GM23338 (cell line): ENCODE data around the gene DNASE1L2. TPM values are rescaled to one million over a fixed set of nuclear protein-coding genes. Genes with fewer than 3 reads are reported as not detected.

Source experiments
- ATAC-seq: fragments of 200-7000 bp; cut with Tn5 transposase; 3 replicates; pipeline ENCODE4 v1.9.1; 2020
- DNase-seq: peaks from one replicate; pipeline ENCODE4 v3.0.0-alpha.2; 2015; ENCODE audit warnings: low spot score
- H2AFZ ChIP-seq: fragments of 200-600 bp; sonication (generic); 2 replicates; pipeline ENCODE4 v1.8.0; 2016; ENCODE audit warnings: antibody characterized with exemption, mild to moderate bottlenecking, moderate library complexity
- H3F3A ChIP-seq: fragments of 200-600 bp; sonication (generic); replicated peaks from 2 replicates; pipeline ENCODE4 v1.8.0; 2017; ENCODE audit warnings: antibody characterized with exemption, mixed run types, low read depth
- H3K27ac ChIP-seq: fragments of 200-600 bp; sonication (generic); 2 replicates; pipeline ENCODE4 v1.6.1; 2016; ENCODE audit warnings: low read depth
- H3K27me3 ChIP-seq: fragments of 200-600 bp; sonication (generic); 2 replicates; pipeline ENCODE4 v1.8.0; 2016; ENCODE audit warnings: mild to moderate bottlenecking, mixed run types, moderate library complexity; ENCODE audit not compliant: insufficient read depth
- H3K36me3 ChIP-seq: fragments of 200-600 bp; sonication (generic); 2 replicates; pipeline ENCODE4 v1.8.0; 2016; ENCODE audit warnings: mild to moderate bottlenecking; ENCODE audit not compliant: insufficient read depth
- H3K4me1 ChIP-seq: fragments of 200-600 bp; sonication (generic); 2 replicates; pipeline ENCODE4 v1.8.0; 2016; ENCODE audit warnings: mild to moderate bottlenecking, moderate library complexity; ENCODE audit not compliant: insufficient read depth
- H3K4me2 ChIP-seq: fragments of 200-600 bp; sonication (generic); 2 replicates; pipeline ENCODE4 v1.7.1; 2017; ENCODE audit warnings: mixed run types
- H3K4me3 ChIP-seq: fragments of 200-600 bp; sonication (generic); 2 replicates; pipeline ENCODE4 v1.6.1; 2016; ENCODE audit warnings: mixed run types
- H3K79me2 ChIP-seq: fragments of 200-600 bp; sonication (generic); replicated peaks from 2 replicates; pipeline ENCODE4 v1.8.0; 2017; ENCODE audit warnings: mild to moderate bottlenecking; ENCODE audit not compliant: insufficient read depth
- H3K9me2 ChIP-seq: fragments of 200-600 bp; sonication (generic); 2 replicates; pipeline ENCODE4 v1.8.0; 2017; ENCODE audit not compliant: insufficient read depth
- H4K20me1 ChIP-seq: fragments of 200-600 bp; sonication (generic); replicated peaks from 2 replicates; pipeline ENCODE4 v1.8.0; 2017; ENCODE audit warnings: mild to moderate bottlenecking; ENCODE audit not compliant: insufficient read depth
- H3K27ac Mint-ChIP-seq: 2 replicates; pipeline ENCODE4 v1.8.0; 2020; ENCODE audit warnings: inconsistent platforms, mild to moderate bottlenecking, moderate library complexity, mixed read lengths
- H3K27me3 Mint-ChIP-seq: 3 replicates; pipeline ENCODE4 v1.8.0; 2022; ENCODE audit warnings: low read depth, mild to moderate bottlenecking, moderate library complexity, mixed read lengths, inconsistent platforms; ENCODE audit not compliant: insufficient read depth, poor library complexity
- H3K36me3 Mint-ChIP-seq: 3 replicates; pipeline ENCODE4 v1.8.0; 2021; ENCODE audit warnings: low read depth, mild to moderate bottlenecking, inconsistent platforms, moderate library complexity, mixed read lengths
- H3K4me1 Mint-ChIP-seq: 3 replicates; pipeline ENCODE4 v1.8.0; 2020; ENCODE audit warnings: mild to moderate bottlenecking, inconsistent platforms, mixed read lengths
- H3K4me3 Mint-ChIP-seq: 3 replicates; pipeline ENCODE4 v1.8.0; 2021; ENCODE audit warnings: moderate library complexity, mild to moderate bottlenecking, inconsistent platforms, mixed read lengths
- H3K9me3 Mint-ChIP-seq: 3 replicates; pipeline ENCODE4 v1.8.0; 2020; ENCODE audit warnings: moderate library complexity, mild to moderate bottlenecking, inconsistent platforms, mixed read lengths
- CREB1 ChIP-seq: fragments of 250-450 bp; sonication (Bioruptor Pico); IDR thresholded peaks from 2 replicates; pipeline ENCODE4 v1.5.0; 2020; ENCODE audit warnings: low read depth, mild to moderate bottlenecking, moderate library complexity
- EZH2 ChIP-seq: fragments of 200-600 bp; sonication (generic); IDR thresholded peaks from one replicate; pipeline ENCODE4 v1.8.0; 2017; ENCODE audit warnings: antibody characterized with exemption, mild to moderate bottlenecking, low read depth; ENCODE audit not compliant: unreplicated experiment
- EZH2phosphoT487 ChIP-seq: fragments of 200-600 bp; sonication (generic); IDR thresholded peaks from one replicate; pipeline ENCODE4 v1.8.1; 2018; ENCODE audit warnings: antibody characterized with exemption; ENCODE audit not compliant: unreplicated experiment
- NANOG ChIP-seq: IDR thresholded peaks from 2 replicates; pipeline ENCODE4 v1.6.1; 2016; ENCODE audit warnings: antibody characterized with exemption, borderline replicate concordance
- ZNF114 ChIP-seq: fragments of 250-450 bp; sonication (Bioruptor Pico); IDR thresholded peaks from 2 replicates; pipeline ENCODE4 v1.5.0; 2020; ENCODE audit warnings: mild to moderate bottlenecking, moderate library complexity
- ZNF331 ChIP-seq: fragments of 250-450 bp; sonication (Bioruptor Pico); IDR thresholded peaks from 2 replicates; pipeline ENCODE4 v1.5.0; 2020; ENCODE audit warnings: low read depth, mild to moderate bottlenecking, moderate library complexity
- polyA plus RNA-seq: library from polyadenylated mRNA; unstranded; fragments of >200 nt; fragmentation: Nextera tagmentation; extraction: Ambion mirVana; gene quantifications from 2 replicates; pipeline ENCODE4 v1.2.1, GENCODE V29; 2016
- total RNA-seq: library from RNA; depleted of rRNA; stranded (reverse); fragments of >200 nt; shearing (Covaris generic); gene quantifications from 2 replicates; pipeline ENCODE4 v1.2.3, GENCODE V29; 2014
- TF ChIP-seq, protein P1 (sequence below), 2 experiments: fragments of 200-600 bp in 1 of 2; sonication (generic) in 1 of 2; conservative IDR thresholded peaks; 2 replicates each; pipeline versions ENCODE4 v1.5.1 to v1.6.1; 2016 to 2017; ENCODE audit warnings: antibody characterized with exemption in 2 of 2, low read depth in 2 of 2, mild to moderate bottlenecking in 2 of 2, moderate library complexity in 1 of 2
- TF ChIP-seq, protein P2 (sequence below): IDR thresholded peaks from 2 replicates; pipeline ENCODE4 v1.6.1; 2016; ENCODE audit warnings: antibody characterized with exemption
- TF ChIP-seq, protein P3 (sequence below): IDR thresholded peaks from one replicate; pipeline ENCODE4 v1.6.1; 2018; ENCODE audit warnings: antibody characterized with exemption; ENCODE audit not compliant: unreplicated experiment

Gene DNASE1L2
- total and polyA plus RNA-seq, 2 experiments from 2014 or later, result 0.23 TPM; not detected in 1

DNA sequence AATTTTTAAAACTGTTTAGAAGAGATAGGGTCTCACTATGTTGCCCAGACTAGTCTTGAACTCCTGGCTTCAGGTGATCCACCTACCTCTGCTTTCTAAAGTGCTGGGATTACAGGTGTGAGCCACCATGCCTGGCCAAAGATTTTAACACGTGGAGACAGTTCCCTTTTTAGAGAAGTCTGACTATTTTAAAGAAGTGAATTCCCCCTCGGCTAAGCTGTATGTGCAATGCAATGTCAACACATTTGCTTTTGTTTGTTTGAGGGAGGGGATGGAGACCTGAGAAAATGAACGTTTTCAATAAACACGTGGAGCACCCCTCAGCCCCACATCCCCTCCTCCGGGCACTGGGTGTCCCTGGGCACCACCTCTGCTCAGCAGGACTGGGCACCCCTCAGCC, 46.0 kb downstream of the DNASE1L2 start (continued):
- TF ChIP-seq, protein P1, sequence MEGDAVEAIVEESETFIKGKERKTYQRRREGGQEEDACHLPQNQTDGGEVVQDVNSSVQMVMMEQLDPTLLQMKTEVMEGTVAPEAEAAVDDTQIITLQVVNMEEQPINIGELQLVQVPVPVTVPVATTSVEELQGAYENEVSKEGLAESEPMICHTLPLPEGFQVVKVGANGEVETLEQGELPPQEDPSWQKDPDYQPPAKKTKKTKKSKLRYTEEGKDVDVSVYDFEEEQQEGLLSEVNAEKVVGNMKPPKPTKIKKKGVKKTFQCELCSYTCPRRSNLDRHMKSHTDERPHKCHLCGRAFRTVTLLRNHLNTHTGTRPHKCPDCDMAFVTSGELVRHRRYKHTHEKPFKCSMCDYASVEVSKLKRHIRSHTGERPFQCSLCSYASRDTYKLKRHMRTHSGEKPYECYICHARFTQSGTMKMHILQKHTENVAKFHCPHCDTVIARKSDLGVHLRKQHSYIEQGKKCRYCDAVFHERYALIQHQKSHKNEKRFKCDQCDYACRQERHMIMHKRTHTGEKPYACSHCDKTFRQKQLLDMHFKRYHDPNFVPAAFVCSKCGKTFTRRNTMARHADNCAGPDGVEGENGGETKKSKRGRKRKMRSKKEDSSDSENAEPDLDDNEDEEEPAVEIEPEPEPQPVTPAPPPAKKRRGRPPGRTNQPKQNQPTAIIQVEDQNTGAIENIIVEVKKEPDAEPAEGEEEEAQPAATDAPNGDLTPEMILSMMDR (conservative IDR thresholded peaks at IDR 0.05; ENCODE audit: low read depth in 2 of 2), result no peak
- TF ChIP-seq CREB1 (CRISPR knock-in tag) (no peak), NANOG (no peak), ZNF331 (CRISPR knock-in tag) (no peak), EZH2phosphoT487 (no peak), EZH2 (no peak), ZNF114 (CRISPR knock-in tag) (no peak)
- TF ChIP-seq, protein P2, sequence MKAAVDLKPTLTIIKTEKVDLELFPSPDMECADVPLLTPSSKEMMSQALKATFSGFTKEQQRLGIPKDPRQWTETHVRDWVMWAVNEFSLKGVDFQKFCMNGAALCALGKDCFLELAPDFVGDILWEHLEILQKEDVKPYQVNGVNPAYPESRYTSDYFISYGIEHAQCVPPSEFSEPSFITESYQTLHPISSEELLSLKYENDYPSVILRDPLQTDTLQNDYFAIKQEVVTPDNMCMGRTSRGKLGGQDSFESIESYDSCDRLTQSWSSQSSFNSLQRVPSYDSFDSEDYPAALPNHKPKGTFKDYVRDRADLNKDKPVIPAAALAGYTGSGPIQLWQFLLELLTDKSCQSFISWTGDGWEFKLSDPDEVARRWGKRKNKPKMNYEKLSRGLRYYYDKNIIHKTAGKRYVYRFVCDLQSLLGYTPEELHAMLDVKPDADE, result no peak

DNA sequence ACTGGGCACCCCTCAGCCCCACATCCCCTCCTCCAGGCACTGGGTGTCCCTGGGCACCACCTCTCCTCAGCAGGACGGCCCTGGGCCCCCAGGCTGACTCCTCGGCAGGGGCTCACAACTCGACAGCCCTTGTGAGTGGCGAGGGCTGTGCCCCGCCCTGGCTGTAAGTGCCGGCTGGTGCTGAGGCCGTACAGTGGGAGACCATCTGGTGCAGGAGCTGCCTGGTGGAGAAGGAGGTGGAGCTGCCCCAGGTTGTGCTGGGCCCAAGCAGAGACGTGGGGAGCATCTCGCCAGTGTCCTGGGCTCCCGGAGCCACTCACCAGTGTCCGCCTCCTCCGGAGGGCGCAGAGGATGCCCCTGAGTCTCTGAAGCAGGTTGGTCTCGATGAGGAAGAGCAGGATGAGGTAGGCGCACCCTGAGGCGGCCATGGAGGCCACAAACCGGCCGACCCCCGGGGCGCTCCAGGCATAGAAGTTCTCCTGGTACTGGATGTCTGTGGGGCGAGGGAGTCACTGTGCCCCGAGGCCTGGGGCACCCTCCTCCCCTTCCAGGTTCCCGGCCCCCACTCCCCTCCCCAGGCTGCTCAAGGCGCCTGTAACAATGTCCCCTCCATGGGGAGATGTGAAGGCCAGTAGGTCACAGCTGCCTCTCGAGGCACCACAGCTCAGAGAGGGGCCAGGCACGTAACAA, 46.8 kb downstream of the DNASE1L2 start:
- H3K79me2 ChIP-seq, result no peaks in the 10 kb centered on the region
- no peak overlapping the region for H3K4me2 ChIP-seq
- no peaks in the 10 kb centered on the region; the same call in 1 of the 2 replicates for H4K20me1 ChIP-seq
- TF ChIP-seq, protein P3, sequence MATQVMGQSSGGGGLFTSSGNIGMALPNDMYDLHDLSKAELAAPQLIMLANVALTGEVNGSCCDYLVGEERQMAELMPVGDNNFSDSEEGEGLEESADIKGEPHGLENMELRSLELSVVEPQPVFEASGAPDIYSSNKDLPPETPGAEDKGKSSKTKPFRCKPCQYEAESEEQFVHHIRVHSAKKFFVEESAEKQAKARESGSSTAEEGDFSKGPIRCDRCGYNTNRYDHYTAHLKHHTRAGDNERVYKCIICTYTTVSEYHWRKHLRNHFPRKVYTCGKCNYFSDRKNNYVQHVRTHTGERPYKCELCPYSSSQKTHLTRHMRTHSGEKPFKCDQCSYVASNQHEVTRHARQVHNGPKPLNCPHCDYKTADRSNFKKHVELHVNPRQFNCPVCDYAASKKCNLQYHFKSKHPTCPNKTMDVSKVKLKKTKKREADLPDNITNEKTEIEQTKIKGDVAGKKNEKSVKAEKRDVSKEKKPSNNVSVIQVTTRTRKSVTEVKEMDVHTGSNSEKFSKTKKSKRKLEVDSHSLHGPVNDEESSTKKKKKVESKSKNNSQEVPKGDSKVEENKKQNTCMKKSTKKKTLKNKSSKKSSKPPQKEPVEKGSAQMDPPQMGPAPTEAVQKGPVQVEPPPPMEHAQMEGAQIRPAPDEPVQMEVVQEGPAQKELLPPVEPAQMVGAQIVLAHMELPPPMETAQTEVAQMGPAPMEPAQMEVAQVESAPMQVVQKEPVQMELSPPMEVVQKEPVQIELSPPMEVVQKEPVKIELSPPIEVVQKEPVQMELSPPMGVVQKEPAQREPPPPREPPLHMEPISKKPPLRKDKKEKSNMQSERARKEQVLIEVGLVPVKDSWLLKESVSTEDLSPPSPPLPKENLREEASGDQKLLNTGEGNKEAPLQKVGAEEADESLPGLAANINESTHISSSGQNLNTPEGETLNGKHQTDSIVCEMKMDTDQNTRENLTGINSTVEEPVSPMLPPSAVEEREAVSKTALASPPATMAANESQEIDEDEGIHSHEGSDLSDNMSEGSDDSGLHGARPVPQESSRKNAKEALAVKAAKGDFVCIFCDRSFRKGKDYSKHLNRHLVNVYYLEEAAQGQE, result no peak
- no peak for TF ChIP-seq EZH2phosphoT487
- Mint-ChIP-seq H3K9me3 (no peaks in the 10 kb centered on the region), H3K4me3 (no peak overlapping the region), H3K4me1 (no peaks in the 10 kb centered on the region), H3K36me3 (no peaks in the 10 kb centered on the region; the same call in 2 of the 3 replicates), H3K27me3 (peaks cover 9% of the 10 kb centered on the region), H3K27ac (no peak overlapping the region)
- H3F3A ChIP-seq, result no peaks in the 10 kb centered on the region
- DNase-seq, result no peak
- ATAC-seq, result no peak
- no peak overlapping the region for H3K4me3 ChIP-seq
- H3K9me2 ChIP-seq, result no peaks in the 10 kb centered on the region
- no peaks in the 10 kb centered on the region for H3K27me3 ChIP-seq
- H3K27ac ChIP-seq, result no peak overlapping the region
- no peak overlapping the region for H2AFZ ChIP-seq
- H3K36me3 ChIP-seq, result no peaks in the 10 kb centered on the region
- no peaks in the 10 kb centered on the region for H3K4me1 ChIP-seq
